Activated naive CD8-positive, alpha-beta T cell treated with anti-CD3 and anti-CD28 coated beads, Interleukin-2, amount 50 U/mL, for 24 hours (primary cell): ENCODE measurements around the gene TRIP11.

Experiments used
- ATAC-seq: fragments of 150-1000 bp; cut with Tn5 transposase; one replicate; pipeline ENCODE4 v1.10.0; 2021
- DNase-seq: peaks from one replicate; pipeline ENCODE4 v3.0.0; 2021
- H3K27ac Mint-ChIP-seq: one replicate; pipeline ENCODE4 v1.8.0; 2021; ENCODE audit warnings: mild to moderate bottlenecking, mixed read lengths
- H3K27me3 Mint-ChIP-seq: one replicate; pipeline ENCODE4 v1.8.0; 2021; ENCODE audit warnings: mixed read lengths
- H3K36me3 Mint-ChIP-seq: one replicate; pipeline ENCODE4 v1.8.0; 2021; ENCODE audit warnings: low read depth, mixed read lengths
- H3K4me1 Mint-ChIP-seq: one replicate; pipeline ENCODE4 v1.8.0; 2021; ENCODE audit warnings: mixed read lengths
- H3K4me3 Mint-ChIP-seq: one replicate; pipeline ENCODE4 v1.8.0; 2021; ENCODE audit warnings: mild to moderate bottlenecking, moderate library complexity, mixed read lengths
- H3K9me3 Mint-ChIP-seq: one replicate; pipeline ENCODE4 v1.8.0; 2021; ENCODE audit warnings: mixed read lengths

TRIP11 gene

GRCh38 chr14:91987192-91987591 lies 52.7 kb downstream of the TRIP11 start:
- Mint-ChIP-seq H3K27me3 (no peaks in the 10 kb centered on the region), H3K4me3 (no peak overlapping the region), H3K27ac (no peak overlapping the region), H3K9me3 (no peaks in the 10 kb centered on the region), H3K36me3 (peaks cover 47% of the 10 kb centered on the region), H3K4me1 (peaks cover 2% of the 10 kb centered on the region)
- ATAC-seq (no peak), DNase-seq (no peak)

- Mint-ChIP-seq H3K36me3 (peaks cover 38% of the 10 kb centered on the region), H3K27ac (no peak overlapping the region), H3K27me3 (no peaks in the 10 kb centered on the region), H3K4me1 (peaks cover 2% of the 10 kb centered on the region), H3K4me3 (no peak overlapping the region), H3K9me3 (no peaks in the 10 kb centered on the region)
- DNase-seq, result no peak
- ATAC-seq, result no peak
Measured at GRCh38 chr14:91985521-91986255, 54.2 kb downstream of the TRIP11 start.

DNA sequence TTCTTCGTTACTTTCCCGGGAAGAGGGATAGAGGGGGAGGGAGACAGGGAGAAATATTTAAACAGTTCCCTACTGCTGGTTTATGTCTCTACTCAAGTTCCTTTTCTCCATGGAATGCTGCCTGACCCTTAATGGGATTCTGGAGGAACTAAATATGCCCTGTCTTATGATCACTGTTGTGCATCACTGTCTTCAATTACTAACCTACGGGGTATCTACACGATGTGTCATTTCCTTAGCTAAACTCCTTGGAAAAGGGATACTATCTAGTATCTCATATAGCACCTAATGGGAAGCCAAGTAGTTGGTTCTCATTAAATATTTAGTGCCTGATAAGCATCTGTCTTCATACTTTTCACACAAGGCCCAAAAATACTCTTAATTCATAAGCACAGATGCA lies 54.9 kb downstream of the TRIP11 start:
- no peak for ATAC-seq
- DNase-seq, result no peak
- peaks cover 8% of the 10 kb centered on the region for H3K4me1 Mint-ChIP-seq
- no peaks in the 10 kb centered on the region for H3K9me3 Mint-ChIP-seq
- no peak overlapping the region for H3K4me3 Mint-ChIP-seq
- peaks cover 38% of the 10 kb centered on the region for H3K36me3 Mint-ChIP-seq
- no peak overlapping the region for H3K27ac Mint-ChIP-seq
- H3K27me3 Mint-ChIP-seq, result no peaks in the 10 kb centered on the region

- H3K27ac Mint-ChIP-seq, result no peak overlapping the region
- no peak for DNase-seq
- no peaks in the 10 kb centered on the region for H3K27me3 Mint-ChIP-seq
- H3K4me3 Mint-ChIP-seq, result no peak overlapping the region
- no peak for ATAC-seq
- peaks cover 32% of the 10 kb centered on the region for H3K36me3 Mint-ChIP-seq
- H3K4me1 Mint-ChIP-seq, result peaks cover 20% of the 10 kb centered on the region
- H3K9me3 Mint-ChIP-seq, result no peaks in the 10 kb centered on the region
Measured at GRCh38 chr14:91983588-91983987, 56.3 kb downstream of the TRIP11 start.

DNA sequence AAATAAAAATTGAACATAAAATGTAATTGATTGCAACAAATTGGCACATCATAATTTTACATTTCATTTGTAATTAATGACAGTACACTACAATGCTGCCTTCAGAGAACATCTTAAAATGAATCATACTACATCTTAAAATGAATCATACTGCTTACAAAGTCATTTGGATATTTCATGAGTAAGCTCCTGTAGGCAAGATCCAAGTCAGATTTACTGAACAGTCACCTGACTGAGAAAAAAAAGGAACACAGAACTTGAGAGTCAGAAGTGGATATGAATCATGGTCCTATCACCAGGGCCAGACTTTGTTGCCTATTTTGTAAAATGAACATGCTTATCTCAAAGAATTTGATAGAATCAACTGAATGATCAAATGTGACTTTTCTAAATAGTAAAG lies 59.7 kb downstream of the TRIP11 start:
- DNase-seq, result no peak
- no peaks in the 10 kb centered on the region for H3K9me3 Mint-ChIP-seq
- no peak overlapping the region for H3K4me3 Mint-ChIP-seq
- peaks cover 28% of the 10 kb centered on the region for H3K4me1 Mint-ChIP-seq
- H3K27ac Mint-ChIP-seq, result peak overlapping the region; percentile 57
- peaks cover 25% of the 10 kb centered on the region for H3K36me3 Mint-ChIP-seq
- no peaks in the 10 kb centered on the region for H3K27me3 Mint-ChIP-seq
- ATAC-seq, result peak; percentile 98

DNA sequence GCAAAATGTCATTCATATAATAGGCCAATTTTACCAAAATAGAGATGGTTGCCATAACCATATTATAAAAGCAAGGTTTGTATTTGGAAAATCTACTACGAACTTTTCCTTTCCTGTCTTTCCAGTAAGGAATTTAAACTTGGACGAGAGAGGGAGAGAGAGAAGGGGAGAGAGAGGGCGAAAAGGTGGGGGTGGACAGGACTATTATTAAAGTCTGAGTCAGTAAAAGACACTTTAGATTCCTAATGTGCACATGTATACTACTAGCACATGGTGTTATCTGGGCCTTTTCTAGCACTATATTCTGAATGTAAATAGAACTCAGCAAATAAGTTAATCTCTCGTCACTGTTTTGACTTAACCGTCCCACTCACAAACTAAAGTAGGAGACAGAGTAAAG lies 62.0 kb downstream of the TRIP11 start:
- H3K27ac Mint-ChIP-seq, result no peak overlapping the region
- no peak overlapping the region for H3K4me3 Mint-ChIP-seq
- H3K27me3 Mint-ChIP-seq, result no peaks in the 10 kb centered on the region
- peaks cover 27% of the 10 kb centered on the region for H3K4me1 Mint-ChIP-seq
- no peaks in the 10 kb centered on the region for H3K9me3 Mint-ChIP-seq
- DNase-seq (no peak), ATAC-seq (no peak)
- peaks cover 23% of the 10 kb centered on the region for H3K36me3 Mint-ChIP-seq

GRCh38 chr14:91975763-91976162 lies 64.1 kb downstream of the TRIP11 start:
- Mint-ChIP-seq H3K4me1 (peaks cover 26% of the 10 kb centered on the region), H3K27me3 (no peaks in the 10 kb centered on the region), H3K36me3 (peaks cover 29% of the 10 kb centered on the region), H3K27ac (no peak overlapping the region), H3K9me3 (no peaks in the 10 kb centered on the region), H3K4me3 (no peak overlapping the region)
- ATAC-seq (no peak), DNase-seq (no peak)

- Mint-ChIP-seq H3K36me3 (peaks cover 34% of the 10 kb centered on the region), H3K4me3 (no peak overlapping the region), H3K27ac (no peak overlapping the region), H3K4me1 (peaks cover 18% of the 10 kb centered on the region), H3K27me3 (no peaks in the 10 kb centered on the region), H3K9me3 (no peaks in the 10 kb centered on the region)
- no peak for DNase-seq
- ATAC-seq, result no peak
Measured at GRCh38 chr14:91971188-91971778, 68.6 kb downstream of the TRIP11 start.

DNA sequence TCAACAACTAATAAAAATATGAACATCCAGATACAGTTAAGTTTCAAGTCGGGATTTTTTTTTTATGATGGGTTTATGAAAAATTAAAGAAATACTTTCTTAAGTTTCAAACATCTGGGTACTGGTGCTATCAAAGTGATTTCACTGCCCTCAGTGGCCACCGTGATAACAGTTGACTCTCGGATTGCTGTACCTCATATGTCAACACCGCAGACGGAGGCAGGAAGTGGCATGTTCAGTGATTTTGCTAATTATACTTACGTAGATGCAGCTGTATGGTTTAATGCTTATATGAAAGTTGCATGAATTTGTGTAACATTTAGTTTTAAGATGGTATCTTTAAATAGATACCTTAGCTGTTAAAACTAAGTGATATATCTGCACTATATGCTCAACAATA lies 71.6 kb downstream of the TRIP11 start:
- H3K9me3 Mint-ChIP-seq, result no peaks in the 10 kb centered on the region
- H3K27me3 Mint-ChIP-seq, result no peaks in the 10 kb centered on the region
- DNase-seq (peak; percentile 35), ATAC-seq (peak; percentile 89)
- H3K4me3 Mint-ChIP-seq, result no peak overlapping the region
- peaks cover 28% of the 10 kb centered on the region for H3K36me3 Mint-ChIP-seq
- H3K27ac Mint-ChIP-seq, result peak overlapping the region; percentile 71
- peaks cover 18% of the 10 kb centered on the region for H3K4me1 Mint-ChIP-seq

DNA sequence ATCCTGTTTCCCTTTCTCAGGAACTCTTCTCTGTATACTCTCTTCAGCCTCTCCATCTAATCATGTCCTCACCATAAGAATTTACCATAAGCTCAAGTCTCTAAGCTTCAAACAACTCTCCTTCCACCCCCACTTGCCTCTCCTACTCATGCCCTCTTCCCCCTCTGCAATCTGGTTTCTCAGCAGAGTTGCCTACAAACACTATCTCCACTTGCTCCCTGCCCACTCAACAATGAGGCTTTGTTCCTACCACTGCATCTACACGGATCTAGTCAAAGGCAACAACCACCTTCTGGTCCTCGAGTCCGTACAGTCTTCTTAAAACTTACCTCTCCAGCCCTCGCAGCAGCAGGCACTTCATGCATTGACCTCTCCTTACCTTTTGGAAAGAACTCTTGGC lies 75.1 kb downstream of the TRIP11 start:
- DNase-seq, result no peak
- Mint-ChIP-seq H3K9me3 (no peaks in the 10 kb centered on the region), H3K4me1 (peaks cover 29% of the 10 kb centered on the region), H3K4me3 (no peak overlapping the region), H3K27me3 (no peaks in the 10 kb centered on the region), H3K36me3 (peaks cover 18% of the 10 kb centered on the region), H3K27ac (no peak overlapping the region)
- ATAC-seq, result no peak

GRCh38 chr14:91964011-91964410 lies 75.8 kb downstream of the TRIP11 start:
- no peak for ATAC-seq
- H3K27ac Mint-ChIP-seq, result no peak overlapping the region
- peaks cover 26% of the 10 kb centered on the region for H3K4me1 Mint-ChIP-seq
- no peak overlapping the region for H3K4me3 Mint-ChIP-seq
- H3K27me3 Mint-ChIP-seq, result no peaks in the 10 kb centered on the region
- no peak for DNase-seq
- H3K36me3 Mint-ChIP-seq, result peaks cover 13% of the 10 kb centered on the region
- H3K9me3 Mint-ChIP-seq, result no peaks in the 10 kb centered on the region

DNA sequence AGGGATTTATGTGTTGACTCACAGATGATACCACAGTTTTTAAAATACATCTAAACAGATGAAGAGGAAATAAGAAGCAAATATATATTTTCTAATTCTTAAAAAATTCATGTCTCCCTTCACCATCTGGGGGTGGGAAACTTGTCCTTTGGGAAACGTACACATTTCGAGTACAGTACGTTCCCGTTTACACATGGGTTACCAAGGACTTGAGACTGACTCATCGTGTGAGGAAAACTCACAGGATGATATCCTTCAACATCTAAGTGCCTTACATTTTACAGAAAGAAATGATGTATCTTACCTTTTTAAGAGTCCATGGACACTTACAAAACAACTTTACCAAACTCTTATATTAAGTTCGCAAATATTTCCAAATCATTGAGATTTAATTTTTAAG lies 76.4 kb downstream of the TRIP11 start:
- Mint-ChIP-seq H3K4me1 (peaks cover 20% of the 10 kb centered on the region), H3K9me3 (no peaks in the 10 kb centered on the region), H3K27me3 (no peaks in the 10 kb centered on the region), H3K27ac (no peak overlapping the region), H3K4me3 (no peak overlapping the region), H3K36me3 (peaks cover 7% of the 10 kb centered on the region)
- no peak for DNase-seq
- no peak for ATAC-seq

DNA sequence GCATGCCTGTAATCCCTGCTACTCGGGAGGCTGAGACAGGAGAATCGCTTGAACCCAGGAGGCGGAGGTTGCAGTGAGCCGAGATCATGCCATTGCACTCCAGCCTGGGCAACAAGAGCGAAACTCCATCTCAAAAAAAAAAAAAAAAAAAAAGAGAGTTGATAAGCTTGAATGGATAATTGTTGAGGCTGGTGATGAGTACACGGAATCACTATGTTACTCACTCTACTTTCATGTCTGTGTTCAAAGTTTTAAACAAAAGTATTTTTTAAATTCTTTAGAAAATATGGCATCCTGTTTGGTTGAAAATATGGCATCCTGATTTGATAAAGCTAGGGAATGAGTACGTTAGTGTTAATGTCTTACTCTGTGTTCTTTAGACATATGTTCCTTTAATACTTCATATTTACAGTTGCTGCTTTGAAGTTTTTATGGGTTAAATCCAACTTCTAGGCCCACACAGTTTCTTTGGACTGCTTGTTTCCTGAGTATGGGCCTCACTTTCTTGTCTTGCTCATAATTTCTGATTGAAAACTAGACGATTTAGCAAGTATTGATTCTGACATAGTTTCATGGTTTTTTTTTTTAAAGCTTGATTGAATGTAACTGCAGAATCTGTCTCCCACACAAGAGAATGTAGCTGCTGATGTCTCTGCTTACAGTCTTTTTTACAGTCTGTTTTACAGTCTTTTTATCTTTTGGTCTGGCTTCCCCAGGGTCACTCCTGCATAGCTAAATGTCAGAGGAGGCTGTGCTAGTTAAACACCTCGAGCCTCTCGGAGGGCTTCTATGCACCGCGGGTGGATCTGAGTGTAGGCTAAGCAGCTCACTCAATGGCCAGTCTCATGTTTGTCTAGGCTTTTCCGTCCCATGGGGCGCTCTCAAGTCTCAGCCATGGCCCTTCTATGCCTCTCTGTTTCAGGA lies 78.3 kb downstream of the TRIP11 start:
- no peaks in the 10 kb centered on the region for H3K9me3 Mint-ChIP-seq
- ATAC-seq (no peak), DNase-seq (no peak)
- H3K4me3 Mint-ChIP-seq, result no peak overlapping the region
- H3K36me3 Mint-ChIP-seq, result no peaks in the 10 kb centered on the region
- peak overlapping the region; percentile 12 for H3K27ac Mint-ChIP-seq
- H3K4me1 Mint-ChIP-seq, result peaks cover 11% of the 10 kb centered on the region
- no peaks in the 10 kb centered on the region for H3K27me3 Mint-ChIP-seq

GRCh38 chr14:91957876-91958313 lies 82.0 kb downstream of the TRIP11 start:
- H3K9me3 Mint-ChIP-seq, result no peaks in the 10 kb centered on the region
- no peaks in the 10 kb centered on the region for H3K36me3 Mint-ChIP-seq
- H3K4me3 Mint-ChIP-seq, result no peak overlapping the region
- H3K4me1 Mint-ChIP-seq, result peaks cover 11% of the 10 kb centered on the region
- ATAC-seq (no peak), DNase-seq (no peak)
- H3K27ac Mint-ChIP-seq, result no peak overlapping the region
- H3K27me3 Mint-ChIP-seq, result peaks cover 3% of the 10 kb centered on the region

GRCh38 chr14:91956616-91957015 lies 83.2 kb downstream of the TRIP11 start:
- DNase-seq, result no peak
- Mint-ChIP-seq H3K27ac (no peak overlapping the region), H3K4me3 (no peak overlapping the region), H3K36me3 (no peaks in the 10 kb centered on the region), H3K9me3 (no peaks in the 10 kb centered on the region), H3K27me3 (peaks cover 3% of the 10 kb centered on the region), H3K4me1 (peaks cover 2% of the 10 kb centered on the region)
- no peak for ATAC-seq
